Colonic mucosa (tissue), 4 donors: ENCODE measurements around the gene SGK1. TPM values are rescaled to one million over a fixed set of nuclear protein-coding genes. Genes with fewer than 3 reads are reported as not detected.
"Not testable (repeated sequence)": the region's sequence is repeated elsewhere in the genome, so short reads cannot be mapped to it uniquely, and the experiment has no call there.

Experiments
- DNase-seq: peaks from one replicate; pipeline ENCODE4 v3.0.0-alpha.2; 2020
- H3K27ac ChIP-seq: fragments of 200-600 bp; one replicate; pipeline ENCODE4 v1.8.0; 2021
- H3K27me3 ChIP-seq: fragments of 200-600 bp; one replicate; pipeline ENCODE4 v1.8.0; 2021
- H3K36me3 ChIP-seq: fragments of 200-600 bp; one replicate; pipeline ENCODE4 v1.8.0; 2021
- H3K4me1 ChIP-seq: fragments of 200-600 bp; one replicate; pipeline ENCODE4 v1.8.0; 2021; ENCODE audit warnings: mild to moderate bottlenecking
- H3K4me3 ChIP-seq: fragments of 200-600 bp; one replicate; pipeline ENCODE4 v1.8.0; 2021
- H3K9ac ChIP-seq, 2 donors: one replicate each; pipeline ENCODE4 v1.7.0; 2013; ENCODE audit warnings: control low read depth in 2 of 2, low read depth in 2 of 2, low read length in 2 of 2
- H3K9me3 ChIP-seq: fragments of 200-600 bp; one replicate; pipeline ENCODE4 v1.8.0; 2021
- CTCF ChIP-seq: fragments of 200-600 bp; IDR thresholded peaks from one replicate; pipeline ENCODE4 v1.8.0; 2022; ENCODE audit warnings: antibody characterized with exemption, mild to moderate bottlenecking
- intact Hi-C: fragments of 100-400 bp; cut with DNase I; formaldehyde crosslinking; loops from one replicate; pipeline ENCODE4 v1.14.1; 2022
- total RNA-seq, 2 donors: library from RNA; stranded (reverse); fragmentation: NEBNext Ultra II Directional in 1 of 2; extraction: Animal tissue kit (Norgen Biotek cat#: 25700) in 1 of 2; gene quantifications; one replicate each; pipeline ENCODE4 v1.2.1, GENCODE V29; 2021
- donor health status: healthy.
- donor health status: DM: no; HTN: no; CAD: no.
- donor health status: DM: no; HTN: no; CAD: no.

The SGK1 gene
- total RNA-seq, 2 donors from 2014 or later: 12.0 to 41.5 TPM

GRCh38 chr6:134339216-134339615 lies 21.3 kb upstream of the SGK1 start:
- no peaks in the 10 kb centered on the region for H3K36me3 ChIP-seq
- no peak overlapping the region for H3K9ac ChIP-seq
- H3K4me1 ChIP-seq: no peaks in the 10 kb centered on the region
- H3K9me3 ChIP-seq: no peaks in the 10 kb centered on the region
- DNase-seq: no peak
- intact Hi-C loops: no loop called here
- H3K4me3 ChIP-seq: no peak overlapping the region
- no peak for TF ChIP-seq CTCF
- no peaks in the 10 kb centered on the region for H3K27me3 ChIP-seq
- H3K27ac ChIP-seq: no peak overlapping the region

DNA sequence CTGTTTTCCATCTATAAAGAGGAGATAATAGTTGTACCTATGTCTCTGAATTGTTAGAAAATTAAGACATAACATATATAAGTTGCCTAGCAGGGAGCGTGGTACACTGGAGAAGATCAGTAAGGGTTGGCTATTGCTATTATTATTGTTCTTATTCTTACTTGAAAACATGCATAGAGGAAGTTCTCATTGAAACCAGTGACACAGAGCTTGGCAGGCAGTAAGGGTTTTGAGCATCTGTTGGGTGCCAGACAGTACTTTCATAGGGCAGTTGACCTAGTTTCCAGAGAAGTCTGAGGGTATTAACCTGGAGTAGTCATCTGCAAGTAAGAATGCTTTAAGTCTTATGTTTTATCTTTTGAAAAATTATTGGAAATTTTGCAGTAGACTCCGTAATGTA lies 13.3 kb upstream of the SGK1 start:
- no peak for DNase-seq
- Histone ChIP-seq H3K36me3 (no peaks in the 10 kb centered on the region), H3K9me3 (no peaks in the 10 kb centered on the region), H3K27me3 (no peaks in the 10 kb centered on the region), H3K27ac (no peak overlapping the region), H3K9ac (no peak overlapping the region), H3K4me3 (no peak overlapping the region), H3K4me1 (no peaks in the 10 kb centered on the region)
- intact Hi-C loops: no loop called here
- TF ChIP-seq CTCF: no peak

GRCh38 chr6:134330555-134330954 lies 12.6 kb upstream of the SGK1 start:
- Histone ChIP-seq H3K36me3 (no peaks in the 10 kb centered on the region), H3K27me3 (no peaks in the 10 kb centered on the region), H3K4me1 (no peaks in the 10 kb centered on the region), H3K9me3 (no peaks in the 10 kb centered on the region), H3K9ac (no peak overlapping the region), H3K27ac (no peak overlapping the region), H3K4me3 (no peak overlapping the region)
- intact Hi-C loops: no loop called here
- TF ChIP-seq CTCF: no peak
- DNase-seq: no peak

DNA sequence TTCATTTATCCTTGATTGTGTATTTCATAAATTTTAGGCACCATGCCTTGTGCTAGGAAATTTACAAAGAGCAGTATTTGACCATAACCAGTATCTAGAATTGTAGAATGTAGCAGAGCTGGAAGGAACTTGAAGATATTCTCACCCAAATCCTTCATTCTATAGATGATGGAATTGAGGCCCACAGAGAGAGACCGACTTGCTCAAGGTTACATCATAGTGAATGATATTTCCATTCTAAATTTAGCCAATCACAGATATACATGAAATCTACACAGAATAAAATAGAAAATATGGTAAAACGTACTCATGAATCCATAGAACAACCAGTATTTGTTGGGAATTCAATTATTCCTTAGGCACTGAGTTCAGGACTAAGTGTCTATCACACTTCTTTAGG lies 10.9 kb upstream of the SGK1 start:
- Histone ChIP-seq H3K27me3 (no peaks in the 10 kb centered on the region), H3K9ac (no peak overlapping the region), H3K9me3 (no peaks in the 10 kb centered on the region), H3K4me3 (no peak overlapping the region), H3K36me3 (no peaks in the 10 kb centered on the region), H3K4me1 (no peaks in the 10 kb centered on the region), H3K27ac (no peak overlapping the region)
- no peak for TF ChIP-seq CTCF
- no peak for DNase-seq
- intact Hi-C loops: no loop called here

DNA sequence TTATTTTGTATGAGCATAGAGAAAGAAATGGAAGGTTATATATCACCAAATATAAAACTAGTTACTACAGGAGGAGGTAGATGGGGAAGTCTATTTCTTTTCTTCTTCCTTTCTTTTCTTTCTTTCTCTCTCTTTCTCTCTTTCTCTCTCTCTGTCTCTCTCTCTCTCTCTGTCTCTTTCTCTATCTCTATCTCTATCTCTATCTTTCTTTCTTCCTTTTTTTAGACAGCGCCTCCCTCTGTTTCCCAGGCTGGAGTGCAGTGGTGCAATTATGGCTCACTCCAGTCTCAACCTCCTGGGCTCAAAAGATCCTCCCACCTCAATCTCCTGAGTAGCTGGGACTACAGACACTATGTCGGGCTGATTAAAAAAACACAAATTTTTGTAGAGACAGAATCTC lies 10.2 kb upstream of the SGK1 start:
- H3K36me3 ChIP-seq: no peaks in the 10 kb centered on the region
- H3K4me3 ChIP-seq: no peak overlapping the region
- intact Hi-C loops: no loop called here
- no peak overlapping the region for H3K9ac ChIP-seq
- DNase-seq: no peak
- no peak overlapping the region for H3K27ac ChIP-seq
- no peak for TF ChIP-seq CTCF
- no peaks in the 10 kb centered on the region for H3K4me1 ChIP-seq
- no peaks in the 10 kb centered on the region for H3K9me3 ChIP-seq
- H3K27me3 ChIP-seq: no peaks in the 10 kb centered on the region

DNA sequence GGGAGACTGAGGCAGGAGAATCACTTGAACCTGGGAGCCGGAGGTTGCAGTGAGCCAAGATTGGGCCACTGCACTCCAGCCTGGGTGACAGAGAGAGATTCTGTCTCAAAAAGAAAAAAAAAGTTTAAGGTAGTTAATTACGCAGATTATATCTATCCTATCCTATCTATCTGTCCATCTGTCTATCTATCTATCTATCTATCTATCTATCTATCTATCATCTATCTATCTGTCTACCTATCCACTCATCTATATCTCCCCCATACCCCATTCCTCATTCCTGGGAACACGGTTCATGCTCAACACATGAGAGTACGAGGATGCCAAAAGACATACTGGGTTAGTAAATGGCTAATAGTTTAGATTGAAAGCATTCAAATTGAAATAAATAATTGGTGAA lies 8.3 kb upstream of the SGK1 start:
- H3K27ac ChIP-seq, H3K4me1 ChIP-seq, H3K9ac ChIP-seq, intact Hi-C loops, H3K9me3 ChIP-seq, H3K36me3 ChIP-seq, DNase-seq, H3K27me3 ChIP-seq, H3K4me3 ChIP-seq: not testable (repeated sequence)
